NCI-H1417 (cell line): ENCODE measurements around the gene TIMP1.

ENCODE experiments used
- DNase-seq, 3 experiments: peaks; one replicate each; lab custom pipeline; 2025; lab: John Stamatoyannopoulos, UW

TIMP1 gene

DNA sequence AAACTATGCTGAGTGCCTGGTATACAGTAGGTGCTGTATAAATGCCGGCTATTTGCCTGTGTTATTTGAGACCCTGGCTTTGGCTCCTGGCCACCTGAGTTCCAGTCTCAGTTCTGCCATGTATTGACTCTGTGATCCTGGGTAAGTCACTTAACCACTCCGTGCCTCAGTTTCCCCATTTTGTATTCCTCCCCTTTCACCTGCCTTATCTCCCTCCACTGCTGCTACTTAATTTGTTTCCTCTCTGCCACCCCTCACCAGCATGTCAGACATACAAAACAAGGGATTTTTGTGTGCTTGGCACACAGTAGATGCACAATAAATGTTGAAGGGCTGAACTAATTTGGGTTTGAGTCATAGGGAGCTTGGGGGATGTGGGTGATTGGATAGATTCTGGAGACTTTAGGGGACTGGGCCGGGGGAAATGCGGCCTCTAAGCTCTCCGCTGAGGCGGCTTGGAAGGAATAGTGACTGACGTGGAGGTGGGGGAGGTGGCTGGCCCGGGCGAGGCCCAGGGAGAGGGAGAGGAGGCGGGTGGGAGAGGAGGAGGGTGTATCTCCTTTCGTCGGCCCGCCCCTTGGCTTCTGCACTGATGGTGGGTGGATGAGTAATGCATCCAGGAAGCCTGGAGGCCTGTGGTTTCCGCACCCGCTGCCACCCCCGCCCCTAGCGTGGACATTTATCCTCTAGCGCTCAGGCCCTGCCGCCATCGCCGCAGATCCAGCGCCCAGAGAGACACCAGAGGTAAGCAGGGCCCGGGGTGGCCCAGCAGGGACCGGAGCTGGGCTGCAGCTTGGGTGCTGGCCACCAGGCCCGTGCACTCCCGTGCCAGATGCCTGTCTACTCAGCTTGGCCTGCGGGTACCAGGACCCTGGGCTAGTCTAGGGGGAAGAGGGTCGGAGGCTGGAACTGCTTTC, at the start of gene TIMP1:
Gene TIMP1 (plus strand): TSS at position 706 of the 917 bp plus-strand sequence. CDS start 980 bp downstream, outside the sequence.
- DNase-seq = no peak

- DNase-seq = no peak
Measured at GRCh38 chrX:47539860-47540259, 42.4 kb upstream of the TIMP1 start.

- peak; percentile 73 to 95 (median 80) for DNase-seq
Measured at GRCh38 chrX:47540754-47541538, 41.3 kb upstream of the TIMP1 start.

- DNase-seq = no peak
Measured at GRCh38 chrX:47543496-47543895, 38.7 kb upstream of the TIMP1 start.

DNA sequence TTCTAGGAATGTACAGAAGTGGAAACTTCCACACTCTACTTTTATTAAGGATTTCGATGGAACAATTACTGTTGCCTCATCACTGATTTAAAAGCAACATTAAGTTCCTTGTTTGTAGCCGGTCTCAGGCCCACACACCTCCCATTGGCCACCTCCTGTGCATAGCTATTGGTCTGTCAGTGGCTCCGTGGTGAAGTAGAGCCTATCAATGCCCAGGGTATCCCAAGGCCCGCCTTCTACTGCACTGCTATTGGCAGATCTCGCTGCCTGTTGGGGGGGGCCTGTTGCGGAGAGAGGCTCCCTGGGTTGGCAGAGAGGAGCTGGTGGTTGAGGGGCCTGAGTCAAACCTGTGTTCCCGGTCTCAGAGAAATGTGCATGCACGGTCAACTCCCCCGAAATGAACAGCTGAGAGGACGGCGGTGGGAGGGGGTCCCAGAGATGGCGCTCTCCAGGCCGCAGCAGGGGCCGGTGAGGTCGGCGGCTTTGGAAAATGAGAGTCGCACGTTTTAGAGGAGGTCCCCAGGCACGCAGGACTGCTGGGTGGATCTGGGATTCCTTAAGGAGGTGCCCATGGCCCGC, 26.1 kb upstream of the TIMP1 start:
- peak in 2 of 3 experiments; percentile 92 to 97 for DNase-seq

- DNase-seq = no peak
Measured at GRCh38 chrX:47558436-47558835, 23.8 kb upstream of the TIMP1 start.

DNA sequence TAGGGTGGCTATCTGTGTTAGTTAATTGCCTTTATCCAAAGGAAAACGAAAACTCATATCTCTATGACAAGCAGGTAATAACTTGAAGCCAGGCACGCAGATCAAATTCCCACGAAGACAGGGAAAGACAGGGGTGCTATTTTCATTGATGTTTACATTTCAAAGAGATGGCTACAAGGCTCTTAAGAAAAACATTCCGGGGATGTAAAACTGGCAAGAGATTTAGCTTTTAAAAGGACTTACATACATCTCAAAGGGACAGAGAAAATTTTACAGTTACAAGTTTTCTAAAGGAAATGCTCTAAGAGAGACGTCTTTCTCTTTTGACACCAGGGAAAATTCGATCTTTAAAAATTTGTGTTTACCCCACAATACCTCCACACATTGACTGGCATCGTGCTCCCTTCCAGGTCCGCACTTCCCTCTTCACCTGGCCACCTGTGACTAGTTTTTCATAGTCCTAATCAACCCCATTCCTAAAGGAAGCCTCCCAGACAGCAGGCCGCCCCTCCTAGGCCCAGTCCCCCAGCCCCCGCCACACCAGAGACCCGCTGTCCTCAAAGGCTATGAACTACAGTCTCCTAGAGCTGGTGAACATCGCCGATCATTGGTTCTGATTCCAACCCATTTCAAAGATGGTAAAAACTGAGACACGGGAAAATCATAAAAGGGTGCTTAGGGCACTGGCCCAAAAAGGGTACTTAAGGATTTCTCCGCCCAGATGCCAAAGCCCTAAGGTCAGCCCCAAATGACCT, 21.9 kb upstream of the TIMP1 start:
- peak in 1 of 3 experiments; percentile 43 for DNase-seq

DNA sequence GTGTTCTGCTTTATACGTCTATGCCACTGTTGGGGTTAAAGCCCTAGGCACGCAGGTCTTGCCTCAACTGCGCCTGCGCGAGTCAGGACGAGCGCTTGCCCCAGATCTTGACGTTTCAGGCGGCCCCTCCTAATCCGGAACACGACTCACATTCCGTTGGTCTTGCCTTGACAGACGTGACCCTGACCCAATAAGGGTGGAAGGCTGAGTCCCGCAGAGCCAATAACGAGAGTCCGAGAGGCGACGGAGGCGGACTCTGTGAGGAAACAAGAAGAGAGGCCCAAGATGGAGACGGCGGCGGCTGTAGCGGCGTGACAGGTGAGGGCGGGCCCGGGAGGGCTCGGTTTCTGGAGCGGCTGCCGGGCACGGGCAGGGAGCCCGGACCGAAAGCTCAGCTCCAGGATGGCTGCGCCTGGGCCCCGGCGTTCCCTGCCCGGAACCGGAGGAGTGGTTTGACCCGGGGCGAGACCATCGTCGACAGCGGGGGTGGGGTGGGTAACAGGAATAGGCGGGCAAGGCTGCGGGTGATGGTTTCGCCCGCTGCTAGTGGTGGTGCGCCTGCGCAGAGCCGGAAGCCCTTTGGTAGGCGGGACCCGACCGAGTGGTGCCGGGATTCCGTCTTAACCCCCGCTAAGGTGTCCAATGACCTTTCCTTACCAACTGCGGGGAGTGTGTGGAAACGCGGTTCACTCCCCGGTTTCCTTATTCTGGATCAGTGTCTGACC, 21.1 kb upstream of the TIMP1 start, which contains the start of gene ARAF:
Gene ARAF (plus strand): TSS at position 272 of the 725 bp plus-strand sequence. CDS start 1,763 bp downstream, outside the sequence.
- DNase-seq = peak; percentile 97 to 100 (median 99)

- DNase-seq = no peak
Measured at GRCh38 chrX:47561659-47562151, 20.5 kb upstream of the TIMP1 start.

DNA sequence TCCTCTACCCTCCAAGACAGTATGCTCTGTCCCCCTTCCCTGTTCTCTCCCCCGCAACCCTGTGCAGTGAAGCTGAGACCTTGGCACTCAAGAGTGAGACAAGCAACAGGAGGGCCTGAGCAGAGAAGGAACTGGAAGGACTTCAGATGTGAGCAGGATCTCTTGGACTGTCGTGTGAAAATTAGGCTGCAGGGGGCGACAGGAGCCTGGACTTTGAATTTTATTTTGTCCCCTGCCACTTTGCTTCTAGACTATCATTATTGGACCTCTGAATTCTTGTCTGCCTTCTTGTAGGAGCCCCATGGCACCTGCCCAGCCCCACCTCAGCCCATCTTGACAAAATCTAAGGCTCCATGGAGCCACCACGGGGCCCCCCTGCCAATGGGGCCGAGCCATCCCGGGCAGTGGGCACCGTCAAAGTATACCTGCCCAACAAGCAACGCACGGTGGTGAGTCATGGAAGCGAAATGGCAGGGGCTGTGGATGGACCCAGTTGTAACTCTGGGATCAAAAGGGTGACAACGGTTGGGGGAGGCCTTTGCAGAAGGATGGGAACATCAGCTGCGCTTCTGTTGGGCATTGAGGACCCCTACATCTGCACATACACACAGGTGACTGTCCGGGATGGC, 19.5 kb upstream of the TIMP1 start:
- peak in 1 of 3 experiments; percentile 14 for DNase-seq

DNA sequence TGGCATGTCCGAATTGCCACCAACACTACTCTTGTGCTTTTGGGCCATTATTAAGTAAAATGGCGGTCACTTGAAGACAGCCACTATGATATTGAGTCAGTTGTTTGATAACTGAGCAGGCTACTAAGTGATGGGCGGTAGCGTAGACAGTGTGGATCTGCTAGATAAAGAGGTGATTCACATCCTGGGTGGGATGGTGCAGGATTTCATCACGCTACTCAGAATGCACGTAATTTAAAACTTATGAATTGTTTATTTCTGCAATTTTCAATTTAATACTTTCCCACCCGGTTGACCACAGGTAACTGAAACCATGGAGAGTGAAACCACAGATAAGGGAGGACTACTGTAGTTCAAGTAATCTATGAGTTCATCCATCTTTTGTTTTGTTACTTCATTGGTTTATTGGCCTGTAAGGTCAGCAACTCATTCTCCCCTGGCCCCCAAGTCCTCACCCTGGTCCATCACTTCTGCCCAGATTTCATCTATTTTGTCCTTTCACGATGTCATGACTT, 18.4 kb upstream of the TIMP1 start:
- DNase-seq = no peak

- no peak for DNase-seq
Measured at GRCh38 chrX:47564438-47565085, 17.7 kb upstream of the TIMP1 start.

DNA sequence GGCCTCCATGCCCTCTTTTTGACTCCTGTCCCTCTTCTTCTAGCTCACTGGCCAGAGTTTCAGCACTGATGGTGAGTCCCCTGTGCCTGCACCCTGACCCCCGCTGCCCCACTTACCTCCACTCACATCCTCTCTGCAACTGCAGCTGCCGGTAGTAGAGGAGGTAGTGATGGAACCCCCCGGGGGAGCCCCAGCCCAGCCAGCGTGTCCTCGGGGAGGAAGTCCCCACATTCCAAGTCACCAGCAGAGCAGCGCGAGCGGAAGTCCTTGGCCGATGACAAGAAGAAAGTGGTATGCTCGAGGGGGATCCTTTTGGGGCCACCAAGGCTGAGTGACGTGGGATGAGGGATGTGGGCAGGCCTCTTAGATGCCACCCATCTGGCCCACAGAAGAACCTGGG, 15.4 kb upstream of the TIMP1 start:
- no peak for DNase-seq

DNA sequence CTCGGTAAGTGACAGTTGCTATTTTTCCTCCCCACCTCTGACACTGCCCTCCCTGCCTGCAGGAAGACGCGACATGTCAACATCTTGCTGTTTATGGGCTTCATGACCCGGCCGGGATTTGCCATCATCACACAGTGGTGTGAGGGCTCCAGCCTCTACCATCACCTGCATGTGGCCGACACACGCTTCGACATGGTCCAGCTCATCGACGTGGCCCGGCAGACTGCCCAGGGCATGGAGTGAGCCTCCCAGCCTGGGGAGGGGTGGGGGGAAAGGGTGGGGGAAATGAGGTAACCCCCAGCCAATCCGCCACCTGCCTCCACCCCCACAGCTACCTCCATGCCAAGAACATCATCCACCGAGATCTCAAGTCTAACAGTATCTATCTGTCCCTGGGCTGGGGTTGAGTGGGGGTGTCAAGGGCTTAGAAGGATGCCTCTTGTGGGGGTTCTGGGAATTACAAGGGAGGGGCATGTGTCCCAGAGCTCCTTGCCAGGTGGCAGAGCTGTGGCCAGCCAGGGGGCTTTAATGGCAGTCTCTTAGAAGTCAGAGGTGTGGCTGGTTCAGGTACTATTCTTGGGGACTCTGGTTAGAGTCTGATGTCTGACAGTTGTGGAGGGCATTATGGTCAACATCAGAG, 13.5 kb upstream of the TIMP1 start:
- peak in 1 of 3 experiments; percentile 20 for DNase-seq

GRCh38 chrX:47570794-47571193, 11.4 kb upstream of the TIMP1 start:
- no peak for DNase-seq

- no peak for DNase-seq
Measured at GRCh38 chrX:47571215-47571614, 11.0 kb upstream of the TIMP1 start.

- no peak for DNase-seq
Measured at GRCh38 chrX:47571896-47572295, 10.3 kb upstream of the TIMP1 start.

DNA sequence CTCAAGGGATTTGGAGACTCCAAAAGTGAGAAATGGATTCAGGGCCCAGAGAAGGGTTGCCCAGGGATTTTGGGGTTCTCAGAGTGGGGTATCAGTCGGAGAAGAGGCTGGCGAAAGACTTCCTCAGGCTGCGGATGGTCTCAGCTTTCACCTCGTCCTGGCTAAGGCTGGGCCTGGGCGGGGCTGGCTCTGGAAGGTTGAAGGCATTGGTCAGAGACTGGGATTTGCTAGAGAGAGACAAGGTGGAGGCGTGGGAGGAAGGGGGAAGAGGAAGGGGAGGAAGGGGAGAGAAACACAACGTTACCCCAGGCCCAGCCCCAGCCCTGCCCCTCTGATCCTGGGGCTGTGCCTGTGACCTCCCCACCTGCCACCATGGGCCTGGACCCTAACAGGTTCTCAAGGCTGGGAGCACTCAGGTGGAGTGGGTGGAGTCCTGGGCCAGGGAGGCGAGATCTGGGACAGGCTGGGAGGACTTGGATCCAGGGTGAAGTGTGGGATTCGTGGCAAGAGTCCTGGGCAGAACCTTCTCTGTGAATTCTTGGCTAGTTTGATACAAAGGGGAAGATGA, 9.4 kb upstream of the TIMP1 start:
- no peak for DNase-seq
